ENCODE results near the gene ZNF423. TPM values are rescaled to one million over a fixed set of nuclear protein-coding genes. Genes with fewer than 3 reads are reported as not detected.

Gene ZNF423
- polyA plus RNA-seq, 1 donor from 2014 or later, result 4.5 TPM

- Histone ChIP-seq H3K27me3 (ENCODE audit: insufficient read depth, low read depth, low read length) (no peaks in the 10 kb centered on the region), H3K4me3 (ENCODE audit: low read length) (peak overlapping the region; percentile 40), H3K4me2 (ENCODE audit: low read length) (peak overlapping the region; percentile 18), H3K9me3 (ENCODE audit: low read length) (no peaks in the 10 kb centered on the region), H3K9ac (ENCODE audit: low read length) (no peak overlapping the region), H3K27ac (ENCODE audit: low read length) (peak overlapping the region; percentile 18), H3K79me2 (replicated peaks; ENCODE audit: insufficient read depth, low read length) (peaks cover 7% of the 10 kb centered on the region), H2AFZ (ENCODE audit: low read depth, low read length) (no peak overlapping the region), H3K9me2 (ENCODE audit: insufficient read depth, low read length) (no peaks in the 10 kb centered on the region), H3K36me3 (ENCODE audit: insufficient read depth, low read length) (no peaks in the 10 kb centered on the region), H3F3A (ENCODE audit: insufficient read depth, low read length, poor library complexity, severe bottlenecking) (no peaks in the 10 kb centered on the region), H4K20me1 (ENCODE audit: insufficient read depth) (no peaks in the 10 kb centered on the region)
- TF ChIP-seq RAD21 (conservative IDR thresholded peaks at IDR 0.05) (no peak), EP300 (conservative IDR thresholded peaks at IDR 0.05; ENCODE audit: poor library complexity, severe bottlenecking) (no peak), MXI1 (conservative IDR thresholded peaks at IDR 0.05; ENCODE audit: poor library complexity, severe bottlenecking) (no peak), REST (IDR thresholded peaks at IDR 0.05; ENCODE audit: borderline replicate concordance) (no peak), EZH2 (IDR thresholded peaks at IDR 0.05; ENCODE audit: borderline replicate concordance, insufficient read depth, low read length, poor library complexity, severe bottlenecking) (no peak), SMC3 (conservative IDR thresholded peaks at IDR 0.05; ENCODE audit: poor library complexity) (no peak), POLR2AphosphoS5 (IDR thresholded peaks at IDR 0.05) (no peak), TAF1 (IDR thresholded peaks at IDR 0.05; ENCODE audit: low read depth) (no peak)
- TF ChIP-seq, protein P1, sequence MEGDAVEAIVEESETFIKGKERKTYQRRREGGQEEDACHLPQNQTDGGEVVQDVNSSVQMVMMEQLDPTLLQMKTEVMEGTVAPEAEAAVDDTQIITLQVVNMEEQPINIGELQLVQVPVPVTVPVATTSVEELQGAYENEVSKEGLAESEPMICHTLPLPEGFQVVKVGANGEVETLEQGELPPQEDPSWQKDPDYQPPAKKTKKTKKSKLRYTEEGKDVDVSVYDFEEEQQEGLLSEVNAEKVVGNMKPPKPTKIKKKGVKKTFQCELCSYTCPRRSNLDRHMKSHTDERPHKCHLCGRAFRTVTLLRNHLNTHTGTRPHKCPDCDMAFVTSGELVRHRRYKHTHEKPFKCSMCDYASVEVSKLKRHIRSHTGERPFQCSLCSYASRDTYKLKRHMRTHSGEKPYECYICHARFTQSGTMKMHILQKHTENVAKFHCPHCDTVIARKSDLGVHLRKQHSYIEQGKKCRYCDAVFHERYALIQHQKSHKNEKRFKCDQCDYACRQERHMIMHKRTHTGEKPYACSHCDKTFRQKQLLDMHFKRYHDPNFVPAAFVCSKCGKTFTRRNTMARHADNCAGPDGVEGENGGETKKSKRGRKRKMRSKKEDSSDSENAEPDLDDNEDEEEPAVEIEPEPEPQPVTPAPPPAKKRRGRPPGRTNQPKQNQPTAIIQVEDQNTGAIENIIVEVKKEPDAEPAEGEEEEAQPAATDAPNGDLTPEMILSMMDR (IDR thresholded peaks at IDR 0.05; ENCODE audit: poor library complexity, severe bottlenecking), result no peak
These were observed 266.3 kb downstream of the ZNF423 start for GRCh38 chr16:49589544-49590031.

DNA sequence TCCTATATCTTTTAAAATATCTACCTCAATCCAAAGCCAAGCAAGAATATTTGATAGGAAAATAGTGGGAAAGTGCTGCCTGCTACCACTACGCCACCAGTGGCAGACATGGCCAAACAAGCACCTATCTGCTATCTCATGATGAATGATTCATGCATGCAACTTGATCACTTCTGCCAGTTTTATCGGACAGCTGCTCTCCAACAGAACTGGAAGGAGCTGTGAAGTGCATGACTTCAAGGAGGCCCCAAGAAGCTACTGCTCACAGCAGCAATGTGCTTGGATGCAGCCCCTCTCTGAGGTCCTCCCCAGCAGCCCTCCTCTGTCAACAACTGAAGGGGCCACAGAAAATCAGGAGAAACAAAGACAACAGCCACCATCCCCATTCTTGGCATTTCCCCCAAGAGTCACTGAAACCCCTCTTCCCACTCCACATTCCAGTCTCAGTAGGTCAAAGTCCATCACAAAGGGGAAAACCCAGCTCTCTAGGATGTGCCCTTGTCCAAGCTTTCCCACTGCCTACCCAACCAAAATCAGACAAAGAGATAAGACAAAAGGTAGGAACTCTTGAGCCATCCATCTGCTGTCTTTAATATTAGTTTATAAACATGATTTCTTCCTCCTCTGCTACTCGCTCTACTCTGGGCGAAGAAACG, 267.1 kb downstream of the ZNF423 start:
- Histone ChIP-seq H3K27me3 (ENCODE audit: insufficient read depth, low read depth, low read length) (no peaks in the 10 kb centered on the region), H3K79me2 (replicated peaks; ENCODE audit: insufficient read depth, low read length) (peaks cover 2% of the 10 kb centered on the region), H3F3A (ENCODE audit: insufficient read depth, low read length, poor library complexity, severe bottlenecking) (no peaks in the 10 kb centered on the region), H3K9me2 (ENCODE audit: insufficient read depth, low read length) (no peaks in the 10 kb centered on the region), H4K20me1 (ENCODE audit: insufficient read depth) (no peaks in the 10 kb centered on the region), H3K27ac (ENCODE audit: low read length) (peak overlapping the region; percentile 18), H3K4me3 (ENCODE audit: low read length) (peak overlapping the region; percentile 40), H3K9ac (ENCODE audit: low read length) (no peak overlapping the region), H3K4me2 (ENCODE audit: low read length) (no peak overlapping the region), H3K9me3 (ENCODE audit: low read length) (no peaks in the 10 kb centered on the region), H2AFZ (ENCODE audit: low read depth, low read length) (no peak overlapping the region), H3K36me3 (ENCODE audit: insufficient read depth, low read length) (no peaks in the 10 kb centered on the region)
- no peak for TF ChIP-seq EZH2 (IDR thresholded peaks at IDR 0.05; ENCODE audit: borderline replicate concordance, insufficient read depth, low read length, poor library complexity, severe bottlenecking)
- no peak for TF ChIP-seq RAD21 (conservative IDR thresholded peaks at IDR 0.05)
- TF ChIP-seq, protein P1 (IDR thresholded peaks at IDR 0.05; ENCODE audit: poor library complexity, severe bottlenecking), result no peak
- TF ChIP-seq POLR2AphosphoS5 (IDR thresholded peaks at IDR 0.05), result no peak
- no peak for TF ChIP-seq TAF1 (IDR thresholded peaks at IDR 0.05; ENCODE audit: low read depth)
- no peak for TF ChIP-seq REST (IDR thresholded peaks at IDR 0.05; ENCODE audit: borderline replicate concordance)
